ENCODE measurements around the gene VWA2. TPM values are rescaled to one million over a fixed set of nuclear protein-coding genes. Genes with fewer than 3 reads are reported as not detected.

VWA2 gene
- total and polyA plus RNA-seq, 2 donors (not counting 3 experiments of a cell fraction or from before 2014, with no cell fraction given) = not detected

- dilution Hi-C loops (cut with MboI; ENCODE audit: extremely low pct_ligation_motif_present, low sequenced_read_pairs) = no loop called here
- intact Hi-C loops (cut with micrococcal nuclease) = no loop called here
- Histone ChIP-seq H3K36me3 (ENCODE audit: control insufficient read depth in 2 of 2, extremely low read depth in 1 of 2, insufficient read depth in 2 of 2, low read length in 2 of 2) (no peaks in the 10 kb centered on the region), H3K4me1 (ENCODE audit: control insufficient read depth, extremely low read depth, insufficient read depth, low read length) (no peaks in the 10 kb centered on the region), H4K20me1 (replicated peaks; ENCODE audit: control insufficient read depth, extremely low read depth, insufficient read depth, low read length) (no peaks in the 10 kb centered on the region), H3K4me3 (replicated peaks in 1 of 3; ENCODE audit: insufficient read depth in 1 of 3, low read depth in 1 of 3, low read length in 3 of 3) (no peak overlapping the region), H3K9ac (replicated peaks; ENCODE audit: extremely low read depth, insufficient read depth, low read length) (no peak overlapping the region), H3K27ac (ENCODE audit: insufficient read depth, low read depth, low read length) (no peak overlapping the region), H3K9me1 (replicated peaks; ENCODE audit: control insufficient read depth, extremely low read depth, insufficient read depth, low read length) (no peaks in the 10 kb centered on the region), H3K4me2 (ENCODE audit: insufficient read depth, low read length) (no peak overlapping the region), H3K79me2 (ENCODE audit: control insufficient read depth, insufficient read depth, low read length) (no peaks in the 10 kb centered on the region), H3K9me3 (replicated peaks; ENCODE audit: control insufficient read depth, insufficient read depth, low read length) (no peaks in the 10 kb centered on the region), H2AFZ (ENCODE audit: low read depth, low read length) (no peak overlapping the region), H3K27me3 (ENCODE audit: control insufficient read depth in 2 of 2, insufficient read depth in 2 of 2, low read length in 2 of 2) (peaks cover 0 to 9% of the 10 kb centered on the region in 2 experiments)
- no TSS peak for BruUV-seq (replicated peaks)
- ChIA-PET POLR2A (no interaction called here), CTCF (interaction anchor here (3.3 kb wide), 1 partner anchor 20 kb away, joined by 11 read pairs; no protein-coding TSS in a partner anchor)
- FAIRE-seq (no peak), DNase-seq (ENCODE audit: low read depth, low spot score) (no peak)
- TF ChIP-seq JUN (IDR thresholded peaks at IDR 0.05; ENCODE audit: borderline replicate concordance, insufficient read depth, insufficient read length, low read depth) = no peak
- TF ChIP-seq EZH2 (IDR thresholded peaks at IDR 0.05; ENCODE audit: borderline replicate concordance, low read depth, low read length, severe bottlenecking) = no peak
- no peak for TF ChIP-seq MAX (IDR thresholded peaks at IDR 0.05; ENCODE audit: insufficient read depth, insufficient read length)
- no peak for TF ChIP-seq FOS (IDR thresholded peaks at IDR 0.05; ENCODE audit: borderline replicate concordance, insufficient read depth, low read length)
- TF ChIP-seq, protein P1, sequence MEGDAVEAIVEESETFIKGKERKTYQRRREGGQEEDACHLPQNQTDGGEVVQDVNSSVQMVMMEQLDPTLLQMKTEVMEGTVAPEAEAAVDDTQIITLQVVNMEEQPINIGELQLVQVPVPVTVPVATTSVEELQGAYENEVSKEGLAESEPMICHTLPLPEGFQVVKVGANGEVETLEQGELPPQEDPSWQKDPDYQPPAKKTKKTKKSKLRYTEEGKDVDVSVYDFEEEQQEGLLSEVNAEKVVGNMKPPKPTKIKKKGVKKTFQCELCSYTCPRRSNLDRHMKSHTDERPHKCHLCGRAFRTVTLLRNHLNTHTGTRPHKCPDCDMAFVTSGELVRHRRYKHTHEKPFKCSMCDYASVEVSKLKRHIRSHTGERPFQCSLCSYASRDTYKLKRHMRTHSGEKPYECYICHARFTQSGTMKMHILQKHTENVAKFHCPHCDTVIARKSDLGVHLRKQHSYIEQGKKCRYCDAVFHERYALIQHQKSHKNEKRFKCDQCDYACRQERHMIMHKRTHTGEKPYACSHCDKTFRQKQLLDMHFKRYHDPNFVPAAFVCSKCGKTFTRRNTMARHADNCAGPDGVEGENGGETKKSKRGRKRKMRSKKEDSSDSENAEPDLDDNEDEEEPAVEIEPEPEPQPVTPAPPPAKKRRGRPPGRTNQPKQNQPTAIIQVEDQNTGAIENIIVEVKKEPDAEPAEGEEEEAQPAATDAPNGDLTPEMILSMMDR (IDR thresholded peaks at IDR 0.05; ENCODE audit: extremely low read depth in 1 of 2, insufficient read depth in 1 of 2, low read depth in 1 of 2, low read length in 2 of 2) = no peak
- no peak for TF ChIP-seq POLR2AphosphoS5 (IDR thresholded peaks at IDR 0.05; ENCODE audit: insufficient read depth, low read depth, low read length)
- no peak for TF ChIP-seq GATA2 (IDR thresholded peaks at IDR 0.05; ENCODE audit: insufficient read depth, insufficient read length, low read depth, low read length)
Observed at GRCh38 chr10:114283091-114283490, 44.0 kb downstream of the VWA2 start.
